Sigmoid colon (tissue), 4 donors: ENCODE measurements around the gene AQP12B.

ENCODE experiments used
- CTCF ChIP-seq, 4 experiments: fragments of 450-650 bp in 3 of 4; fragments of 200-600 bp in 1 of 4; IDR thresholded peaks; one replicate each; pipeline ENCODE4 v1.5.1; 2016 to 2019; ENCODE audit warnings: antibody characterized with exemption in 4 of 4, mild to moderate bottlenecking in 3 of 4, moderate library complexity in 2 of 4
- EP300 ChIP-seq, 4 donors: sonication (generic); formaldehyde crosslinking; IDR thresholded peaks; one replicate each; pipeline ENCODE4 v1.6.1; 2017; ENCODE audit warnings: antibody characterized with exemption in 4 of 4
- POLR2AphosphoS5 ChIP-seq, 4 donors: sonication (generic); formaldehyde crosslinking; IDR thresholded peaks; one replicate each; pipeline ENCODE4 v1.6.1; 2017; ENCODE audit warnings: antibody characterized with exemption in 4 of 4

- TF ChIP-seq CTCF (IDR thresholded peaks at IDR 0.05), result no peak
- no peak for TF ChIP-seq POLR2AphosphoS5 (IDR thresholded peaks at IDR 0.05)
- TF ChIP-seq EP300 (IDR thresholded peaks at IDR 0.05), result no peak
These were observed 50.4 kb downstream of the AQP12B start for GRCh38 chr2:240632306-240632721.
